DOHH2 (cell line): ENCODE results near the gene PRKN.

Experiments
- H3F3A ChIP-seq: fragments of 200-600 bp; sonication (generic), shearing (Covaris generic); 2 replicates; pipeline ENCODE4 v1.6.0; 2016; ENCODE audit warnings: antibody characterized with exemption, mild to moderate bottlenecking; ENCODE audit not compliant: control insufficient read depth, insufficient read depth
- H3K27ac ChIP-seq: fragments of 200-600 bp; sonication (generic); 2 replicates; pipeline ENCODE4 v1.5.1; 2014; ENCODE audit warnings: low read depth, mild to moderate bottlenecking, low read length, moderate library complexity
- H3K27me3 ChIP-seq: fragments of 200-600 bp; sonication (generic); 2 replicates; pipeline ENCODE4 v1.6.1; 2014; ENCODE audit warnings: mild to moderate bottlenecking, low read length, mixed read lengths; ENCODE audit not compliant: control insufficient read depth
- H3K36me3 ChIP-seq: fragments of 200-600 bp; sonication (generic); 2 replicates; pipeline ENCODE4 v1.6.1; 2014; ENCODE audit warnings: mild to moderate bottlenecking, low read length, moderate library complexity, mixed read lengths; ENCODE audit not compliant: control insufficient read depth
- H3K4me1 ChIP-seq: fragments of 200-600 bp; sonication (generic); 2 replicates; pipeline ENCODE4 v1.6.1; 2014; ENCODE audit warnings: mild to moderate bottlenecking, low read length, mixed read lengths; ENCODE audit not compliant: control insufficient read depth
- H3K4me2 ChIP-seq: fragments of 200-600 bp; sonication (generic); 2 replicates; pipeline ENCODE4 v1.6.0; 2014; ENCODE audit warnings: mild to moderate bottlenecking, low read length, moderate library complexity
- H3K4me3 ChIP-seq: fragments of 200-600 bp; sonication (generic); 2 replicates; pipeline ENCODE4 v1.5.1; 2014; ENCODE audit warnings: mild to moderate bottlenecking, low read length, mixed read lengths
- H3K79me2 ChIP-seq: fragments of 200-600 bp; sonication (generic); 2 replicates; pipeline ENCODE4 v1.6.1; 2014; ENCODE audit warnings: mild to moderate bottlenecking, low read length, mixed read lengths; ENCODE audit not compliant: control insufficient read depth
- H3K9me2 ChIP-seq: fragments of 200-600 bp; sonication (generic); replicated peaks from 2 replicates; pipeline ENCODE4 v1.6.1; 2014; ENCODE audit warnings: mild to moderate bottlenecking, low read length, mixed read lengths; ENCODE audit not compliant: control insufficient read depth
- H3K9me3 ChIP-seq: fragments of 200-600 bp; sonication (generic); 2 replicates; pipeline ENCODE4 v1.6.1; 2014; ENCODE audit warnings: antibody characterized with exemption, low read length, mixed read lengths; ENCODE audit not compliant: control insufficient read depth, insufficient read depth
- H4K20me1 ChIP-seq: fragments of 200-600 bp; sonication (generic); 2 replicates; pipeline ENCODE4 v1.6.0; 2014; ENCODE audit warnings: low read depth, mild to moderate bottlenecking, antibody characterized with exemption, low read length, moderate library complexity; ENCODE audit not compliant: control insufficient read depth, insufficient read depth
- EZH2phosphoT487 ChIP-seq: fragments of 200-600 bp; sonication (generic); IDR thresholded peaks from 2 replicates; pipeline ENCODE4 v1.6.1; 2017; ENCODE audit warnings: borderline replicate concordance, mild to moderate bottlenecking, antibody characterized with exemption, low read length, moderate library complexity, mixed read lengths
- TF ChIP-seq, protein P1 (sequence below): fragments of 200-600 bp; sonication (generic); IDR thresholded peaks from one replicate; pipeline ENCODE4 v1.5.1; 2014; ENCODE audit warnings: antibody characterized with exemption, mild to moderate bottlenecking, low read depth, low read length; ENCODE audit not compliant: poor library complexity, severe bottlenecking

PRKN gene

DNA sequence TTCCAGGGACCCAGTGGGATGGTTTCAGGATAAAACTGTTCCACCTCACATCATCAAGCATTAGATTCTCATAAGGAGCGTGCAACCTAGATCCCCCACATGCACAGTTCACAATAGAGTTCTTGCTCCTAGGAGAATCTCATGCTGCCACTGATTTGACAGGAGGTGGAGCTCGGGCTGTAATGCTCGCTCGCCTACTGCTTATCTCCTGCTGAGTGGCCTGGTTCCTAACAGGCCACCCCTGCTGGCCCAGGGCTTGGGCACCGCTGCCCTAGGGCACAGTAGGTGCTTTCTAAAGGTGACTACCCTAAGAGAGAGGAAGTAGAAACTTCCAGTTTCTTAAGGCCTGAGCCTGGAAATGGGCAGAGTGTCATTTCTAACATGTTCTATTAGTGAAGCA is 656.9 kb downstream of the PRKN start:
- Histone ChIP-seq H3K9me2 (no peaks in the 10 kb centered on the region), H3F3A (no peaks in the 10 kb centered on the region), H3K9me3 (no peaks in the 10 kb centered on the region; the same call in 1 of the 2 replicates), H3K4me3 (no peak overlapping the region), H3K4me1 (no peaks in the 10 kb centered on the region), H3K36me3 (no peaks in the 10 kb centered on the region), H3K79me2 (no peaks in the 10 kb centered on the region), H3K27ac (no peak overlapping the region), H4K20me1 (no peaks in the 10 kb centered on the region), H3K27me3 (no peaks in the 10 kb centered on the region), H3K4me2 (no peak overlapping the region)
- no peak for TF ChIP-seq EZH2phosphoT487
- TF ChIP-seq, protein P1, sequence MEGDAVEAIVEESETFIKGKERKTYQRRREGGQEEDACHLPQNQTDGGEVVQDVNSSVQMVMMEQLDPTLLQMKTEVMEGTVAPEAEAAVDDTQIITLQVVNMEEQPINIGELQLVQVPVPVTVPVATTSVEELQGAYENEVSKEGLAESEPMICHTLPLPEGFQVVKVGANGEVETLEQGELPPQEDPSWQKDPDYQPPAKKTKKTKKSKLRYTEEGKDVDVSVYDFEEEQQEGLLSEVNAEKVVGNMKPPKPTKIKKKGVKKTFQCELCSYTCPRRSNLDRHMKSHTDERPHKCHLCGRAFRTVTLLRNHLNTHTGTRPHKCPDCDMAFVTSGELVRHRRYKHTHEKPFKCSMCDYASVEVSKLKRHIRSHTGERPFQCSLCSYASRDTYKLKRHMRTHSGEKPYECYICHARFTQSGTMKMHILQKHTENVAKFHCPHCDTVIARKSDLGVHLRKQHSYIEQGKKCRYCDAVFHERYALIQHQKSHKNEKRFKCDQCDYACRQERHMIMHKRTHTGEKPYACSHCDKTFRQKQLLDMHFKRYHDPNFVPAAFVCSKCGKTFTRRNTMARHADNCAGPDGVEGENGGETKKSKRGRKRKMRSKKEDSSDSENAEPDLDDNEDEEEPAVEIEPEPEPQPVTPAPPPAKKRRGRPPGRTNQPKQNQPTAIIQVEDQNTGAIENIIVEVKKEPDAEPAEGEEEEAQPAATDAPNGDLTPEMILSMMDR, result no peak

DNA sequence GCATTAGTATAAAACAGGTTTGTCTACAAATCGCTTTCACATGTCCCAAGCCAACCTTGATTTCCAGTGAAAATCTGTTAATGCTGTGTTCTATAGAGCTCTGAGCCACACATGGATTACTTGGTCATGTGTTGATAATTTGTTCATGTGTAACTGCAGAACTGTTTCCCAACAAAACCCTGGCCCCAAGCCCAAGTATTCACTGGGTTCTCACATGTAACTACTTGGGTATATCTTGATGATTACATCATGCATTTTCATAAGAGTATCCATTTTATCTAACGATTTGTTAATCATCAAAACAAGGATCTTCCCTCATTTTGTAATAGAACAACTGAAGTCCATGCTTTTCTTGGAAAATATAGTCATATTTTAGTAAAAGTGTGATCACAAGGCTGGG is 657.6 kb downstream of the PRKN start:
- Histone ChIP-seq H3K9me3 (no peaks in the 10 kb centered on the region; the same call in 1 of the 2 replicates), H3K27me3 (no peaks in the 10 kb centered on the region), H3K4me2 (no peak overlapping the region), H3K9me2 (no peaks in the 10 kb centered on the region), H3F3A (no peaks in the 10 kb centered on the region), H4K20me1 (no peaks in the 10 kb centered on the region), H3K79me2 (no peaks in the 10 kb centered on the region), H3K4me1 (no peaks in the 10 kb centered on the region), H3K36me3 (no peaks in the 10 kb centered on the region), H3K27ac (no peak overlapping the region), H3K4me3 (no peak overlapping the region)
- TF ChIP-seq, protein P1, result no peak
- TF ChIP-seq EZH2phosphoT487, result no peak

DNA sequence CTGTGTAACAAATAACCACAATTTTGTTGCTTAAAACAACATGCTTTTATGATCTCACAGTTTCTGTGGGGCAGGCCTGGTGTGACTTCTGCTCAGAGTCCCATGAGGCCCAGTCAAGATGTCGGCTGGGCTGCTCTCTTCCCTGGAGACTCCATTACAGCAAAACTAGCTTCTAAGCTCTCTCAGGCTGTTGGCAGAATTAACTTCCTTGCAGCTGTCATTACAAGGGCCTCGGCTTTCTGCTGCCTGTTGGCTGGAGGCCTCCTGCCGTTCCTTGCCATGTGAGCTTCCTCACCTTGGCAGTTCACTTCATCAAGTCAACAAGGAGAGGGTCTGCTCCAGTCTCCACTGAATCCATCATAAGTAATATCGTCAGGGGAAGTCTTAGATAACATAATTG is 659.2 kb downstream of the PRKN start:
- no peaks in the 10 kb centered on the region; the same call in 1 of the 2 replicates for H3K9me3 ChIP-seq

More for the DNA sequence above, 659.2 kb downstream of the PRKN start:
- H3K9me2 ChIP-seq, result no peaks in the 10 kb centered on the region
- no peak overlapping the region for H3K4me2 ChIP-seq
- H3K36me3 ChIP-seq, result no peaks in the 10 kb centered on the region
- TF ChIP-seq EZH2phosphoT487, result no peak
- TF ChIP-seq, protein P1, result no peak
- H3K27ac ChIP-seq, result no peak overlapping the region
- H3F3A ChIP-seq, result no peaks in the 10 kb centered on the region
- H3K4me1 ChIP-seq, result no peaks in the 10 kb centered on the region
- H3K27me3 ChIP-seq, result no peaks in the 10 kb centered on the region
- no peak overlapping the region for H3K4me3 ChIP-seq
- H3K79me2 ChIP-seq, result no peaks in the 10 kb centered on the region
- H4K20me1 ChIP-seq, result no peaks in the 10 kb centered on the region
